ENCODE data around the gene IFT22.

- TF ChIP-seq EZH2 (IDR thresholded peaks at IDR 0.05; ENCODE audit: insufficient read depth, poor library complexity, severe bottlenecking): no peak
- TF ChIP-seq EZH2phosphoT487 (IDR thresholded peaks at IDR 0.05; ENCODE audit: insufficient read depth, low read depth): no peak
Observed at GRCh38 chr7:101306307-101306706, 15.3 kb downstream of the IFT22 start.
